ENCODE results near the gene PRDX1.

DNA sequence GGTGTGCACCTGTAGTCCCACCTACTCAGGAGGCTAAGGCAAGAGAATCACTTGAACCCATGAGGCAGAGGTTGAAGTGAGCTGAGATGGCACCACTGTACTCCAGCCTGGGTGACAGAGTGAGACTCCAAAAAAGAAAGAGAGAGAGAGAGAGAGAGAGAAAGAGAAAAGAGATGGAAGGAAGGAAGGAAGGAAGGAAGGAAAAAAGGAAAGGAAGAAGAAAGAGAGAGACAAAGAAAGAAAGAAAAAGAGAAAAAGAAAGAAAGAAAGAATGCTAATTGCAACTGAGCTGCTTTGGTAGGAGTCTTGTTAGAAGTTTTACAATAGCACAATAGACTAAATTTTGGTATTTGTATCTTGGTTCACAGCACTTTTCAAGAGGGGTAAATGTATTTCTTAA is 56.4 kb downstream of the PRDX1 start:
- TF ChIP-seq, protein P1, sequence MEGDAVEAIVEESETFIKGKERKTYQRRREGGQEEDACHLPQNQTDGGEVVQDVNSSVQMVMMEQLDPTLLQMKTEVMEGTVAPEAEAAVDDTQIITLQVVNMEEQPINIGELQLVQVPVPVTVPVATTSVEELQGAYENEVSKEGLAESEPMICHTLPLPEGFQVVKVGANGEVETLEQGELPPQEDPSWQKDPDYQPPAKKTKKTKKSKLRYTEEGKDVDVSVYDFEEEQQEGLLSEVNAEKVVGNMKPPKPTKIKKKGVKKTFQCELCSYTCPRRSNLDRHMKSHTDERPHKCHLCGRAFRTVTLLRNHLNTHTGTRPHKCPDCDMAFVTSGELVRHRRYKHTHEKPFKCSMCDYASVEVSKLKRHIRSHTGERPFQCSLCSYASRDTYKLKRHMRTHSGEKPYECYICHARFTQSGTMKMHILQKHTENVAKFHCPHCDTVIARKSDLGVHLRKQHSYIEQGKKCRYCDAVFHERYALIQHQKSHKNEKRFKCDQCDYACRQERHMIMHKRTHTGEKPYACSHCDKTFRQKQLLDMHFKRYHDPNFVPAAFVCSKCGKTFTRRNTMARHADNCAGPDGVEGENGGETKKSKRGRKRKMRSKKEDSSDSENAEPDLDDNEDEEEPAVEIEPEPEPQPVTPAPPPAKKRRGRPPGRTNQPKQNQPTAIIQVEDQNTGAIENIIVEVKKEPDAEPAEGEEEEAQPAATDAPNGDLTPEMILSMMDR (IDR thresholded peaks at IDR 0.05; ENCODE audit: borderline replicate concordance, extremely low read depth, low read length, poor library complexity, severe bottlenecking), result no peak
- TF ChIP-seq EZH2 (IDR thresholded peaks at IDR 0.05; ENCODE audit: borderline replicate concordance, low read depth, low read length, severe bottlenecking), result no peak

Data from DND-41 (cell line).